Adrenal gland (tissue), 12 donors: ENCODE data around the gene TIMP3. TPM values are rescaled to one million over a fixed set of nuclear protein-coding genes. Genes with fewer than 3 reads are reported as not detected.
A peak's percentile ranks its signal among the peaks of the same experiment; 100 is the strongest.

Source experiments
- DNase-seq, 7 donors: peaks; one replicate each; pipeline ENCODE4 v3.0.0-alpha.2; 2019 to 2020
- H3K27ac ChIP-seq, 5 donors: fragments of 200-600 bp; sonication (generic) in 4 of 5; 1 replicate in 3 of 5; 2 replicates in 2 of 5; pipeline versions ENCODE4 v1.5.1 to v1.8.0; 2016 to 2020; ENCODE audit warnings: mild to moderate bottlenecking in 1 of 5
- H3K27me3 ChIP-seq: fragments of 200-600 bp; 2 replicates; pipeline ENCODE4 v1.8.0; 2021
- H3K36me3 ChIP-seq, 2 donors: fragments of 200-600 bp; replicated peaks in 1 of 2; 1 replicate in 1 of 2; 2 replicates in 1 of 2; pipeline versions ENCODE4 v1.5.1 to v1.8.0; 2018 to 2022
- H3K4me1 ChIP-seq, 2 donors: fragments of 200-600 bp; replicated peaks in 1 of 2; 1 replicate in 1 of 2; 2 replicates in 1 of 2; pipeline versions ENCODE4 v1.5.1 to v1.8.0; 2018 to 2021
- H3K4me3 ChIP-seq, 4 donors: fragments of 200-600 bp; sonication (generic) in 3 of 4; one replicate each; pipeline ENCODE4 v1.5.1; 2016 to 2018
- H3K9me3 ChIP-seq, 3 donors: fragments of 200-600 bp; sonication (generic) in 1 of 3; replicated peaks in 1 of 3; 1 replicate in 2 of 3; 2 replicates in 1 of 3; pipeline versions ENCODE4 v1.5.1 to v1.8.0; 2016 to 2021
- CTCF ChIP-seq, 6 experiments: fragments of 450-650 bp in 4 of 6; fragments of 200-600 bp in 2 of 6; sonication (generic) in 1 of 6; IDR thresholded peaks; 1 replicate in 5 of 6; 2 replicates in 1 of 6; pipeline versions ENCODE4 v1.5.1 to v1.8.0; 2016 to 2021; ENCODE audit warnings: antibody characterized with exemption in 6 of 6, mild to moderate bottlenecking in 2 of 6, moderate library complexity in 1 of 6
- POLR2A ChIP-seq, 2 donors: fragments of 450-650 bp; IDR thresholded peaks; one replicate each; pipeline ENCODE4 v1.6.1; 2017; ENCODE audit warnings: antibody characterized with exemption in 2 of 2, mild to moderate bottlenecking in 2 of 2, moderate library complexity in 1 of 2
- WGBS, 4 donors: extraction: QIAGEN DNeasy Blood & Tissue Kit in 2 of 4; methylation state at CpG; one replicate each; pipeline versions ENCODE4 v1.1.5 to v1.1.7; 2013 to 2017; 5-methylcytosine and 5-hydroxymethylcytosine counted together
- intact Hi-C, 2 donors: fragments of 100-400 bp; cut with DNase I; formaldehyde crosslinking; loops; one replicate each; pipeline versions ENCODE4 v1.14.1 to v1.15.0; 2022 to 2023
- polyA plus RNA-seq, 3 donors: library from polyadenylated mRNA; stranded (reverse); fragments of 200-250 nt in 2 of 3; fragments of 350-450 nt in 1 of 3; fragmentation: Illumina TruSeq in 1 of 3; extraction: RNeasy Lipid Tissue Mini Kit (QIAGEN cat#74804) in 1 of 3; gene quantifications; one replicate each; pipeline ENCODE4 v1.2.3, GENCODE V29; 2013 to 2014
- total RNA-seq, 9 donors: library from RNA; depleted of rRNA in 4 of 9; stranded (reverse); fragments of >200 nt in 4 of 9; fragments of 120-200 nt in 1 of 9; fragmentation: NEBNext Ultra II Directional in 1 of 9; extraction: Animal tissue kit (Norgen Biotek cat#: 25700) in 1 of 9; gene quantifications; one replicate each; pipeline versions ENCODE4 v1.1.0 to v1.2.4, GENCODE V29; 2013 to 2023
- donor health status: healthy with polysubstance abuse.
- donor health status: Bipolar disorder and iron deficiency.
- donor health status: DM: yes; HTN: yes; CAD: no.
- donor health status: DM: no; HTN: no; CAD: no.
- donor health status: DM: no; HTN: no; CAD: no.
- donor health status: DM: yes; HTN: yes; CAD: no.

The TIMP3 gene
- total and polyA plus RNA-seq, 12 donors: 78.0 to 677 (median 334) TPM

- Histone ChIP-seq H3K36me3 (peaks cover 0 to 56% of the 10 kb centered on the region in 2 donors), H3K4me1 (peaks cover 25 to 39% of the 10 kb centered on the region in 2 donors), H3K4me3 (no peak overlapping the region), H3K9me3 (no peaks in the 10 kb centered on the region), H3K27me3 (no peaks in the 10 kb centered on the region), H3K27ac (peak overlapping the region in 1 of 5 donors; percentile 39)
- no peak for TF ChIP-seq POLR2A (IDR thresholded peaks at IDR 0.05)
- DNase-seq: no peak
- WGBS, 4 donors: 80 to 89% (median 87%) methylated on average over 8 of the region's 8 CpGs
- intact Hi-C loops: no loop called here
These were observed 53.7 kb downstream of the TIMP3 start for GRCh38 chr22:32855045-32855756.

DNA sequence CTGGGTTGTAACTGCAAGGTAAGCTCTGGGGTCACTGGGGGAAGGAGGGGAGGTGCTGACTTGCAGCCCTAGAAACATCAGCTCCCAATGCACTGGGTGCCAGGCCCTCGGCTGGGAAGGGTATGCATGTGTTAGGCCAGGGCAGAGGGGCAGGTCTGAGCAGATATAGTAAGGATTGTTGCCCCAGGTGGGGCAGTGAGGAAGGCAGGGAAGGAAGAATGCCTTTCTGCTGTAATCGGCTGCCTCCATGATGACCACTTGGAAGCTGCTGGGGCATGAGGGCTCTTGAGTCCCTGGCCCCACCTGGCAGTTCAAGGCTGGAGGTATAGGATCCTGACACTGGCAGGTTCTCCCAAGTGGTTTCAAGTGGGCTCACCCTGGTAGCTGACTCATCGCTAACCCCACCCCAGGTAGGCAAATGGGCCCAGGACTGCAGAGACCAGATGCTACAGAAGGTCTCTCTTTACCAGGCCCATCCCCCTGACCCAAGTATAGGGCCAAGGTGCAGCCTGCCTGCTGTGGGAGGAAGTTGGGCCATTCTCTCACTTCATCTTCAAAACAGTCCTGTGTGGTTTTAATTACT lies 56.7 kb downstream of the TIMP3 start:
- no peak overlapping the region for H3K4me3 ChIP-seq
- H3K9me3 ChIP-seq: no peaks in the 10 kb centered on the region
- peak overlapping the region in 1 of 5 donors; percentile 1 for H3K27ac ChIP-seq
- intact Hi-C loops: no loop called here
- TF ChIP-seq POLR2A (IDR thresholded peaks at IDR 0.05): no peak
- TF ChIP-seq CTCF (IDR thresholded peaks at IDR 0.05): no peak
- DNase-seq: no peak
- H3K4me1 ChIP-seq: peaks cover 0 to 11% of the 10 kb centered on the region in 2 donors
- no peaks in the 10 kb centered on the region for H3K27me3 ChIP-seq
- peaks cover 0 to 71% of the 10 kb centered on the region in 2 donors for H3K36me3 ChIP-seq
- 91 to 100% (median 93%) methylated on average over 2 to 3 of the region's 3 CpGs for WGBS, 4 donors

DNA sequence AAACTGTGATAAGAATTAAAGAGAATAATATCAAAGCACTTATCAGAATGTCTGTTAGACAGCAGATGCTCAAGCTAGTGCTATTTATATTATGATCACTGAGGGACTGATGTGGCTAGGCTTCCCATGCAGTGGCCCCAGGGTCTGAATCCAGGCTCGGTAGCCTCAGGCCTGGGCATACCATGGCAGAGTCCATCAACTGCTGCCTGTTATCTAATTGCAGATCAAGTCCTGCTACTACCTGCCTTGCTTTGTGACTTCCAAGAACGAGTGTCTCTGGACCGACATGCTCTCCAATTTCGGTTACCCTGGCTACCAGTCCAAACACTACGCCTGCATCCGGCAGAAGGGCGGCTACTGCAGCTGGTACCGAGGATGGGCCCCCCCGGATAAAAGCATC lies 57.5 kb downstream of the TIMP3 start:
- DNase-seq: no peak
- TF ChIP-seq CTCF (IDR thresholded peaks at IDR 0.05) (no peak), POLR2A (IDR thresholded peaks at IDR 0.05) (no peak)
- H3K4me1 ChIP-seq: peaks cover 0 to 3% of the 10 kb centered on the region in 2 donors
- no peaks in the 10 kb centered on the region for H3K9me3 ChIP-seq
- intact Hi-C loops: no loop called here
- no peaks in the 10 kb centered on the region for H3K27me3 ChIP-seq
- H3K36me3 ChIP-seq: peaks cover 0 to 64% of the 10 kb centered on the region in 2 donors
- no peak overlapping the region for H3K27ac ChIP-seq
- no peak overlapping the region for H3K4me3 ChIP-seq
- 82 to 93% (median 85%) methylated on average over 9 of the region's 9 CpGs for WGBS, 4 donors

DNA sequence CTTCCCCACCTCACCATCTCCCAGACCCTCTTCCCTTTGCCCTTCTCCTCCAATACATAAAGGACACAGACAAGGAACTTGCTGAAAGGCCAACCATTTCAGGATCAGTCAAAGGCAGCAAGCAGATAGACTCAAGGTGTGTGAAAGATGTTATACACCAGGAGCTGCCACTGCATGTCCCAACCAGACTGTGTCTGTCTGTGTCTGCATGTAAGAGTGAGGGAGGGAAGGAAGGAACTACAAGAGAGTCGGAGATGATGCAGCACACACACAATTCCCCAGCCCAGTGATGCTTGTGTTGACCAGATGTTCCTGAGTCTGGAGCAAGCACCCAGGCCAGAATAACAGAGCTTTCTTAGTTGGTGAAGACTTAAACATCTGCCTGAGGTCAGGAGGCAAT lies 58.2 kb downstream of the TIMP3 start:
- WGBS, 4 donors: 72 to 92% (median 80%) methylated on average over 1 of the region's 1 CpG
- Histone ChIP-seq H3K36me3 (peaks cover 0 to 61% of the 10 kb centered on the region in 2 donors), H3K27ac (no peak overlapping the region), H3K9me3 (no peaks in the 10 kb centered on the region), H3K4me1 (no peaks in the 10 kb centered on the region), H3K27me3 (no peaks in the 10 kb centered on the region), H3K4me3 (no peak overlapping the region)
- DNase-seq: no peak
- TF ChIP-seq POLR2A (IDR thresholded peaks at IDR 0.05): no peak
- intact Hi-C loops: no loop called here

GRCh38 chr22:32861330-32861729 lies 59.8 kb downstream of the TIMP3 start:
- no peak for TF ChIP-seq POLR2A (IDR thresholded peaks at IDR 0.05)
- TF ChIP-seq CTCF (IDR thresholded peaks at IDR 0.05): no peak
- DNase-seq: no peak
- Histone ChIP-seq H3K27me3 (no peaks in the 10 kb centered on the region), H3K4me3 (no peak overlapping the region), H3K36me3 (peaks cover 0 to 55% of the 10 kb centered on the region in 2 donors), H3K4me1 (no peaks in the 10 kb centered on the region), H3K9me3 (no peaks in the 10 kb centered on the region), H3K27ac (no peak overlapping the region)
- intact Hi-C loops: no loop called here
- WGBS, 4 donors: 85 to 93% (median 92%) methylated on average over 5 of the region's 5 CpGs
